ENCODE data around the gene SYMPK.

Gene SYMPK

DNA sequence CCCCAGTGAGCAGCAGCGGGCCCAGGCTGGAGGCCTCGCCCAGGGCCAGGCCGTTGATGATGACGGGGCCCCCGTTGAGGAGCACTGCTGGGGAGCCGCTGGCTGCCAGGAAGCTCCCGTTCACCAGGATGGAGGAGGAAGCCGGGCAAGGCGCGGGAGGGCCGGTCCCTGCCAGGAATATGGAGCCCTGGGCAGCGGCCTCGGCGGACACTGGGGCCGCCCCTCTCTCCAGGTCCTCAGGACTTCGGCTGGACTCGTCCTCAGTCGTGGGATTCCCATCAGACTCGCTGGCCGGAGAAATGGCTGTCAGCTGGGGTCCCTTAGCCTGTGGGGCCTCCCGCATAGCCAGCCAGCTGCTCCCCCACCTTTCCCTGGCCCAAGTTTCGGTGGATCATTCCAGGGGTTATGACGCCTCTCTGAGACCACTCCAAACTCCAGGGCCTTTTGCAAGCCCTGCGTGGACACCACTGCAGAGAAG lies 96.0 kb downstream of the SYMPK start:
- no peak for DNase-seq (ENCODE audit: low read depth in 3 of 3)

- DNase-seq (ENCODE audit: low read depth in 3 of 3): no peak
These were observed 96.6 kb downstream of the SYMPK start for GRCh38 chr19:45766296-45766868.

GRCh38 chr19:45765702-45766295 lies 97.1 kb downstream of the SYMPK start:
- no peak for DNase-seq (ENCODE audit: low read depth in 3 of 3)

All from stimulated activated CD4-positive, alpha-beta T cell treated with anti-CD3 and anti-CD28 coated beads, TNF-alpha, amount 100 ng/mL, for 48 hours (primary cell).